NCI-H226 (cell line): ENCODE measurements around the gene LPP.
A peak's percentile ranks its signal among the peaks of the same experiment; 100 is the strongest.

Experiments
- DNase-seq: peaks from one replicate; pipeline ENCODE4 v3.0.0-alpha.2; 2015

Gene LPP

GRCh38 chr3:188489639-188490405, 335.9 kb downstream of the LPP start:
- no peak for DNase-seq

GRCh38 chr3:188490416-188490815, 336.5 kb downstream of the LPP start:
- DNase-seq, result no peak

- peak; percentile 50 for DNase-seq
Observed at GRCh38 chr3:188491276-188491687, 337.3 kb downstream of the LPP start.

GRCh38 chr3:188496390-188496789, 342.4 kb downstream of the LPP start:
- no peak for DNase-seq

GRCh38 chr3:188497021-188497420, 343.1 kb downstream of the LPP start:
- DNase-seq, result peak; percentile 23

GRCh38 chr3:188503647-188504046, 349.7 kb downstream of the LPP start:
- no peak for DNase-seq

GRCh38 chr3:188505151-188505550, 351.2 kb downstream of the LPP start:
- no peak for DNase-seq

- DNase-seq, result no peak
Observed at GRCh38 chr3:188505911-188506310, 352.0 kb downstream of the LPP start.

- DNase-seq, result no peak
Observed at GRCh38 chr3:188506446-188506845, 352.5 kb downstream of the LPP start.

- peak; percentile 54 for DNase-seq
Observed at GRCh38 chr3:188507244-188507720, 353.3 kb downstream of the LPP start.

- no peak for DNase-seq
Observed at GRCh38 chr3:188508454-188508853, 354.5 kb downstream of the LPP start.

GRCh38 chr3:188509316-188509715, 355.4 kb downstream of the LPP start:
- no peak for DNase-seq

- no peak for DNase-seq
Observed at GRCh38 chr3:188510366-188510765, 356.4 kb downstream of the LPP start.

GRCh38 chr3:188513662-188514328, 359.8 kb downstream of the LPP start:
- no peak for DNase-seq

- peak; percentile 33 for DNase-seq
Observed at GRCh38 chr3:188516515-188516914, 362.6 kb downstream of the LPP start.

GRCh38 chr3:188518416-188518815, 364.5 kb downstream of the LPP start:
- DNase-seq, result no peak

- DNase-seq, result no peak
Observed at GRCh38 chr3:188518835-188519452, 365.0 kb downstream of the LPP start.

GRCh38 chr3:188520466-188520865, 366.5 kb downstream of the LPP start:
- no peak for DNase-seq

- no peak for DNase-seq
Observed at GRCh38 chr3:188522115-188522514, 368.2 kb downstream of the LPP start.

- DNase-seq, result no peak
Observed at GRCh38 chr3:188523291-188523690, 369.3 kb downstream of the LPP start.

GRCh38 chr3:188524052-188524451, 370.1 kb downstream of the LPP start:
- DNase-seq, result no peak

GRCh38 chr3:188526057-188526456, 372.1 kb downstream of the LPP start:
- no peak for DNase-seq

- peak; percentile 43 for DNase-seq
Observed at GRCh38 chr3:188527389-188527788, 373.4 kb downstream of the LPP start.

- no peak for DNase-seq
Observed at GRCh38 chr3:188528396-188528795, 374.4 kb downstream of the LPP start.
